ENCODE measurements around the gene MAML1.
A peak's percentile ranks its signal among the peaks of the same experiment; 100 is the strongest.
"Not testable (repeated sequence)": the region's sequence is repeated elsewhere in the genome, so short reads cannot be mapped to it uniquely, and the experiment has no call there.

The MAML1 gene

GRCh38 chr5:179732412-179732917 lies at the start of gene MAML1:
MAML1 (plus strand) TSS chr5:179732822; CDS start chr5:179733113, 291 bp downstream.
- peak; percentile 96 for DNase-seq (ENCODE audit: low read depth)

- not testable (repeated sequence) for DNase-seq (ENCODE audit: low read depth)
These were observed 43.4 kb upstream of the MAML1 start for GRCh38 chr5:179689212-179689611.

- no peak for DNase-seq (ENCODE audit: low read depth)
These were observed 38.1 kb upstream of the MAML1 start for GRCh38 chr5:179694561-179694960.

- DNase-seq (ENCODE audit: low read depth) = no peak
These were observed 36.0 kb upstream of the MAML1 start for GRCh38 chr5:179696603-179697002.

GRCh38 chr5:179697108-179697507 lies 35.5 kb upstream of the MAML1 start:
- DNase-seq (ENCODE audit: low read depth) = no peak

- not testable (repeated sequence) for DNase-seq (ENCODE audit: low read depth)
These were observed 35.1 kb upstream of the MAML1 start for GRCh38 chr5:179697543-179697942.

- DNase-seq (ENCODE audit: low read depth) = peak; percentile 91
These were observed 34.4 kb upstream of the MAML1 start for GRCh38 chr5:179697993-179698934.

GRCh38 chr5:179698935-179699615 lies 33.5 kb upstream of the MAML1 start, which contains the start of gene CANX:
CANX (plus strand) TSS chr5:179698967; CDS start chr5:179705682, 6,715 bp downstream.
- DNase-seq (ENCODE audit: low read depth) = no peak

- no peak for DNase-seq (ENCODE audit: low read depth)
These were observed 32.9 kb upstream of the MAML1 start for GRCh38 chr5:179699616-179700237.

GRCh38 chr5:179700401-179700918 lies 32.2 kb upstream of the MAML1 start:
- no peak for DNase-seq (ENCODE audit: low read depth)

GRCh38 chr5:179716286-179716685 lies 16.3 kb upstream of the MAML1 start:
- no peak for DNase-seq (ENCODE audit: low read depth)

GRCh38 chr5:179720222-179720621 lies 12.4 kb upstream of the MAML1 start:
- no peak for DNase-seq (ENCODE audit: low read depth)

- no peak for DNase-seq (ENCODE audit: low read depth)
These were observed 8.5 kb upstream of the MAML1 start for GRCh38 chr5:179724163-179724562.

GRCh38 chr5:179727106-179727505 lies 5.5 kb upstream of the MAML1 start:
- no peak for DNase-seq (ENCODE audit: low read depth)

GRCh38 chr5:179729303-179729702 lies 3.3 kb upstream of the MAML1 start:
- no peak for DNase-seq (ENCODE audit: low read depth)

GRCh38 chr5:179729727-179730126 lies 2.9 kb upstream of the MAML1 start:
- DNase-seq (ENCODE audit: low read depth) = no peak

GRCh38 chr5:179730356-179730755 lies 2.3 kb upstream of the MAML1 start:
- DNase-seq (ENCODE audit: low read depth) = no peak

- no peak for DNase-seq (ENCODE audit: low read depth)
These were observed 1.8 kb upstream of the MAML1 start for GRCh38 chr5:179730852-179731251.

GRCh38 chr5:179731791-179732411 lies 721 bp upstream of the MAML1 start:
- no peak for DNase-seq (ENCODE audit: low read depth)

GRCh38 chr5:179732918-179733771 lies 523 bp downstream of the MAML1 start:
- DNase-seq (ENCODE audit: low read depth) = no peak

GRCh38 chr5:179733772-179734126 lies 1.1 kb downstream of the MAML1 start:
- DNase-seq (ENCODE audit: low read depth) = no peak
